NCI-H226 (cell line): ENCODE data around the gene RPGR.

Source experiments
- DNase-seq: peaks from one replicate; pipeline ENCODE4 v3.0.0-alpha.2; 2015

Gene RPGR

DNA sequence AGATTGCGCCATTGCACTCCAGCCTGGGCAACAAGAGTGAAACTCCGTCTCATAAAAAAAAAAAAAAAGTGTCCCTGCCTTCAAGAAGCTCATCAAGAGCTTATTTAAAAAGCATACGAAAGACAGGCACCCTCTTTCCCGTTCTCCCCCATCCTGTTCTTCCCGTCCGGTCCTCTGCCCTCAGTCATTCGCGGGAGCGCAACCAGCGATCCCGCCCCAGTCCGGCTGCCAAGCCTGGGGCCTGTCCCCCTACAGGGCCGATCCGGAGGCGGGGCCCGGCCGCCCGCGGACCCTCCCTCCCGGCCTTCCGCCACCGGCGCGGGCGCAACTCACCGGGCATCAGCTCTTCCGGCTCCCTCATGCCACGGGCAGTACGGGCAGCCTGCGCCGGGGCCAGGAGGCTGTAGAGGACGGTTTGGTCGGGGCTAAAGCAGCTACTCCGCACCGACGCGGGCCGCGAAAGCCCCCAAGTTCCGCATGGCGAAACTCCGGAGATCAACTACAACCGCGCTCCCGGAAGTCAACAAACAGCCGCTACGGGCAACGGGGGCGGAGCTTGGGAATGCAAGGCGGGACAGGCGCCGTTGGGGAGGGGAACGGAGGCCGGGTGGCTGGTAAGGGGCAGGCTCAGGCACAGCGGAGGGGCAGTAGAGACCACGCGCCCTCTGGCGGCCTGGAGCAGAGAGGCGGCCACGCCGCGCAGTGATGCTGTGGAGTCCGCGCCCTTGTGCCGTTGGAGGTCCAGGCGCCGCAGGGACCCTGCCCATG, at the start of gene RPGR:
RPGR (minus strand) TSS at position 503 of the 768 bp plus-strand sequence; CDS start at position 361, 142 bp downstream.
- DNase-seq, result peak; percentile 64

GRCh38 chrX:38376747-38377146, 49.4 kb upstream of the RPGR start:
- DNase-seq, result no peak

DNA sequence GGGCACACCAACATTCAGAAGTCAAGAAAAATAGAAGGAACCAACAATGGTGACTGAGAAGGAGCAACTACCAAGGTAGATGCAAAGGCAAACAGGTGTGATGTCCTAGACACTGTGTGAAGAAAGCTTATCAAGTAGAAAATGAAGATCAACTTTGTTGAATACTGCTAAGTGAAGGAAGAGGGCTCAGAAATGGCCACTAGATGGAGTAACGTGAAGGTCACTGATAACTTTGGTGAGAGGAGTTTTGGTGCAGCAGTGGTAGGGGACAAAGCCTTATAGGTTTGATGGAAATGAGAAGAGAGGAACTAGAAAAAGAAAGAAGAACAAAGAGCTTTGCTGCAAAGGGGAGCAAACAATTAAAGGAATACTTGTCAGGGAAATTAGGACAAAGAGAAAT, 48.6 kb upstream of the RPGR start:
- DNase-seq, result no peak

DNA sequence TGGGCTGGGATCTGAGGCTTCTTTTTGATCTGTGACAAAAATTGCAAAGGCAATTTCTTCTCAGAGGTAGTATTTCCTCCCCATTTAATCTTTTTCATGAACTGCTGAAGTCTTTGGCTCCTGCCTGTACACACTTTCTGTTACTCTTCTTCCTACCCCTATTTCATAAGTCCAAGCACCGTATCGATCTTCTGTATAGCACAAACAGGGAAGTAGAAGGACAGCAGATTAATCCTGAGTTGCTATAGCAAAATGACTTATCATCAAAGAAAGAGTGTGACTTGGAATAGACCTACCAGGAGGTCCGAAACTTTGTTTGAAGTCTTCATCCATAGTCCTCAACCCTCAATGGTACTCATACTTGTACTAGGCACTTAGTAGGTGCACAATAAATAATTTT, 47.1 kb upstream of the RPGR start:
- no peak for DNase-seq

DNA sequence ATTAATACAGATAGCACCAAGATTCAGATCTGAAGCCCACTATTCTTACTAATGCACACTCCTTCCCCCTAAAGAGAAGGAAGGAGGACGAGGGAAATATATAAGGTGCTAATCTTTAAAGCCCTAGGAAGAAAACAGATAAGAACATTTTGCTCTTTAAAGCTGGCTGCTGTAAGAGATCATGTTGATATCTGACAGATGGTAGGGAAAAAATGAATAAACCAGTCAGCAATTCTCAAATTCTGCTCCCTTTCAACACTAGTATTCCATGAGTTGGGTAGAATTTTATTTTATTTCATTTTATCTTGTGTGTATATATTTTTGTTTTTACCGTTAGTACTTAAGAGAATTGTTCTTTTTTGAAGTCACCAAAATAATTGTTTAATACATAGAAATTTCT, 44.3 kb upstream of the RPGR start:
- DNase-seq, result no peak

DNA sequence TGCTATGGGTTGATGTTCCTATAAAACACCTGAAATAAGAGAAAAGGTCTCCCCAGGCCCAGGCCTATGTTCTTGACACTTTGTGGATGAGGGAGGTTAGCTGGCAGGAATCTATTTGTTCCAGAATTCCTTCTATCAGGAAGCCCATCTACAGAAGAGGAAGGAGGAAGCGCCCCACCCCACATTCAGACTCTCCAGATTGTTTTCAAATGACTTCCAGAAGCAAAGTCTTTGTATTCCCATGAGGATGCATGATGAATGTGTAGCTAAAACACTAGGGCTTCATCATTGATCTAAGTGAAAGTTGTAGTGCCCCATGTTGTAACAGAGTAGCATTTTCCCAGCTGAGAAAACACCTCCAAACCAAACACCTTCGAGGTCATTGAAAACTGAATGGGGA, 41.5 kb upstream of the RPGR start:
- no peak for DNase-seq

GRCh38 chrX:38365954-38366353, 38.6 kb upstream of the RPGR start:
- DNase-seq, result no peak

DNA sequence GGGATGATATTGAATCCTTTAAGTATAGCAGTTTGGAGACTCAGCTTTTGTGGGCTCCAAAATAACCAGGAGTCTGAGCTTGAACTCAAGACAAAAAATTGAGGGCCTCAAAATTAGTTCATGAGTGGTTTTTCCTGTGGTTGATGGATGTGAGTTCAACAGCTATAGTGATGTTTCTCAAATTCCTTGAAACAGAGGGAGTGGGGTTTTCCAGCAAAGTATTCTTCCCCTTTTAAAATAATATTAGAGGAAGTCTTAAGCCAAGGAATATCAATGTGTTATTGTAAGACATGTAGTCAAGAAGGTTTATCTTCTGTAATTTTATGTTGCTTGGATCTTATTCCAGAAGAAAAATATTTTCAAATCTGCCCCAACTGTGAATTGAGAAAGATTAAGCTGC, 35.7 kb upstream of the RPGR start:
- DNase-seq, result no peak

- no peak for DNase-seq
These were observed 30.7 kb upstream of the RPGR start for GRCh38 chrX:38357747-38358673.

DNA sequence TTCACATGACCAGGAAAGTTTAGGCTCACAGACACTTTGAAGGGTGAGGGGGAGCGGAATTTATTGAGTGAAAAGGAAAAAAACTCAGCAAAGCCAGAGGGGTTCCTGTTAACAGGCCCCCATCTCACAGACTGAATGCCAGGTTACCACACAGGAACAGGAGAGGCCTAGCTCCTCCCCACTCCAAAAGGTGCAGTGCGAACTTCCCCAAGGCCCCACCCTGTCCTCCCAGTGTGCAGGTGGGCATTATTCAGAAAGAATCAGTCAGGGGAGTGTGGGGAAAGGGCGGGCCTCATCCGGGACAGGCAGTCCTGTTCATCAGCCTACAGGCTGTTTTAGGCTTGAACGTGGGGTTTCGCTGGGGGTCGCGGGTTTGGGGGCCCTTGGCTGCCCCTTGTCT, 29.1 kb upstream of the RPGR start:
- no peak for DNase-seq

DNA sequence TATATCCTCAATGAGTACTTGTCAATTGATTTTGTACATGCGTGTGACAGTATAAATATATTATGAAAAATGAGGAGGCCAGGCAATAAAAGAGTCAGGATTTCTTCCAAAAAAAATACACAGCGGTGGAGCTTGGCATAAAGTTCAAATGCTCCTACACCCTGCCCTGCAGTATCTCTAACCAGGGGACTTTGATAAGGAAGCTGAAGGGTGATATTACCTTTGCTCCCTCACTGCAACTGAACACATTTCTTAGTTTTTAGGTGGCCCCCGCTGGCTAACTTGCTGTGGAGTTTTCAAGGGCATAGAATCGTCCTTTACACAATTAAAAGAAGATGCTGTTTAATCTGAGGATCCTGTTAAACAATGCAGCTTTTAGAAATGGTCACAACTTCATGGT, 25.1 kb upstream of the RPGR start, which contains the start of gene OTC:
OTC (plus strand) TSS at position 243 of the 400 bp plus-strand sequence; CDS start at position 336, 93 bp downstream.
- no peak for DNase-seq

- DNase-seq, result no peak
These were observed 24.0 kb upstream of the RPGR start for GRCh38 chrX:38351346-38351745.

GRCh38 chrX:38347136-38347535, 19.8 kb upstream of the RPGR start:
- DNase-seq, result no peak

DNA sequence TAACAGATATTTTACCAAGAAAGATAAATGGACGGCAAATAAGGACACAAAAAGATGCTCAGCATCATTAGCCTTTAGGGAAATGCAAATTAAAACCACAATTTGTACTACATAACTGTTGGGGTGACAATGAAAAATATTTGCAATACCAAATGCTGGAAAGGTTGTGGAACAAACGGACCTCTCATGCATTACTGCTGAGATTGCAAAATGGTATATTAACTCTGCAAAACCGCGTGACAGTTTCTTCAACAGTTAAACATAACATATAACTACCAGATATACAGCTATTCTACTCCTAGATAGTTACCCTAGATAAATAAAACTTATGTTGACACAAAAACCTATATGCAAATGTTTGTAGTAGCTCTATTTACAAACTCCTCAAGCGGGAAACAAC, 18.8 kb upstream of the RPGR start:
- DNase-seq, result no peak

DNA sequence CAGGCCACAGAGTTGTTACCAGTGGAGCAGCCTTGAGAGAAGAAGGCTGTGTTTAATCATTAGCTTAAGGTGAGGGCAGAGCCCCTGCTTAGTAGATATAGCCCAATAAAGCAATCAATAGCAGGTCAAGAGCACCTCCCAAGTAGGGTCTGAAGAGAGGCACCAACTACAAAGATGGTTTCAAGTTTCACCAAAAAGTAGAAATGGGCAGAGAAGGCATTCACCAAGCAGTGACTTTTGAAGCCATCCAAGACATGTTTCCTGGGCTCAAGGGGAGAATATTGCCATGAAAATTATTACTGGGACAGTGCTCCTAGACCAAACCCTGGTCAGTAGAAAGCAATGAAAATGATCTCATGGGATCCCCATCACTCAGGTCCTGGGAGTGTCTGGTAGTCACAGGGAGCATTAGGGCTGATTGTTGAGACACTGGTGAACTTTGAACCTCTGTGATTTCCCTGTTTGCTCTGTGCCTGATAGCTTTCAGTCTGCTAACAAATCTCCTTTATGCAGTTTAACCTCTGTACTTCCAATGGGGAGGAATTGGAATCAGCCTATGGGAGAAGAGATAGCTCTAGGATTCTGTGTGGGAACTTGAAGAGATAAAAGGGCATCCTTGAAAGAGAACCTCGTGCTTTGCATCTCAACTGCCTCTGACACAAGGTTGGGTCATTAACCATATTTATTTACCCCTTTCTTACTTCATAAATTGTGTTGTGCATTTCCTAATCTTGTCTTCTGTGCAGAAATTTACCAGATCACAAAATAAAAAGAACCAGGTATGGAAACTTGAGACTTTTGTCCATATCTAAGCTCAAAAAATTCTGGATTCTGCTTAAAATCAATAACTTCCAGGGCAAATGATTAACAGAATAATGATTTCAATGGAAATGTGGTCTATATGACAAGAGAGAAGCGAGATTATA, 15.8 kb upstream of the RPGR start:
- DNase-seq, result no peak

- no peak for DNase-seq
These were observed 14.1 kb upstream of the RPGR start for GRCh38 chrX:38341442-38341841.

DNA sequence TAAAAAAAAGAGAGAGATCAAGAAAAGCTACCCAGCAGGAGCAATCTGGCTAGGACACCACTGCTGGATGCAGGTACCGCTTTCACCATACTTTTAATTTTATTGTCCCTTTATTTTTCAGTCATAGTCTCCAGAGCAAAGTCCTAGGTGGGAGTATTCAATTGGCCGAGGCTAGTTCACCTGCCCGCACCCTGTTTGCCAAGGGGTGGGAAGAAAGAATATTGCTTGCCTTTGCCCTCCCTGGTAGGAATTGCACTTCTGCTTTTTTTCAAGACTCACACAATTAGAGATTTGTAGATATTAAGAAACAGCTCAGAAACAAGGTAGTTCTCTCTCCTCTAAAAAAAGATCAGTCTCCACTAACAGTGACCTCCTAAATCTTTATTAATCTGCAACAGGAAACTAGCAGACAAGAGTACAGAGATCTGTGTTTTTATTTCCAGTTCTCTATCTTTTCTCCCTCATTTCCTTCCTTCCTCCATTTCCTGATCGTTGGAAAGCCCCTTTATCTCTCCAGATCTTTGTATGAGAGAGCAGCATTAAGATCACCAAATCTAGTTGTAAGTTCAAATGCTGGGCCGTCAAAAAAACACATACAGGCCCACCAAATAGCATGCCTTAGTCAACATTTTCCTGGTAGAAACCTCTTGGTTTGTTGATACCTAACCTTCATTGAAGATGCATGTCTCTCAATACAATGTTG, 9.4 kb upstream of the RPGR start:
- no peak for DNase-seq

GRCh38 chrX:38335382-38335781, 8.1 kb upstream of the RPGR start:
- DNase-seq, result no peak

- no peak for DNase-seq
These were observed 5.2 kb upstream of the RPGR start for GRCh38 chrX:38332505-38332904.

DNA sequence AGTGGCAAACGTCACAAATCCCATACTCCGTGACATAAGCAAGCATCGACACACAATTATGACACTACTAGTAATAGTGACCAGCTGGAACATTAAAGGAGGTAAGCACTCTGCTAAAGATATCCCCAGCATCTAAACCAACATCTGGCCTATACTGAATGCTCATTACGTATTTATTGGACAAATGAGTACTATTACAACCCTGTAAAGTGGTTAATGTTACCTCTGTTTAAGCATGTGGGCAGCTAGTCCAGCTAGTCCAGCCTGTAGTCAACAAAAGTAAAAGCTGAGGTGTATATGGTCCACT, 419 bp upstream of the RPGR start:
- DNase-seq, result no peak

DNA sequence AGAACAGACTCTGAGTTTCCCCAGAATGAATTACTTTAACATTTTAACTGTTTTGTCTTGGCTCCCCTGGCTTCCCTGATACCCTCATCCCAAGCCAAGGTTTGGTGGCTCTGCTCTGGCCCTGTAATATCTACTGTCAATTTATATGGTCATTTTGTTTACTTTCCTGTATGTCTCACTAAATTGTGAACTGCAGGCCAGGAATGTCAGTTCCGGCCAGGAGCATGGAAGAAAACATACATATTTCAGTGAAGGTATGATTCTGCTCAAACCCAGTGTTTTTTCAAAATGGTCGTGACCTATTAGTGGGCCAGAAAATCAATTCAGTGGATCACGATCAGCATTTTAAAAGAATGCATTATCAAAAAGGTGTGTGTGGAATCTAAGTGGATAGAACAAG, 1.2 kb downstream of the RPGR start:
- no peak for DNase-seq

DNA sequence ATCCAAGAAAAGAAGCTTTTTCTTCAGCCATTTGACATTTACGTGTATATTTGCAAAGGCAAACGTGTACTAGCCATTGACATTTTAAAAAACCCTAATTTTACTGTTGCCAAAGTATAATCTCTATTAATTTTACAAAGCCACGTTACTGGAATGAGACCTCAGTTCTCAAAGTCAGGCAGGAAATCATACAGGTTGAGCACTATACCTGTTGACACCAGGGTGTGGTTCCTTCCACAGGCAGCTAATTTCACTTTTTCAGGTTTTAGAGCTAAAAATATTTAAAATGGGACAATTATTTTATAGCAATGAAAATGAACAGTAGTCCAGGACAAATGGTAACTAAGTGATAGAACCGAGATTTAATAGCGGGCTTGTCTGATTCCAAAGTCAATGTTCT, 6.5 kb downstream of the RPGR start:
- DNase-seq, result no peak
